ENCODE results near the gene ITPK1. TPM values are rescaled to one million over a fixed set of nuclear protein-coding genes. Genes with fewer than 3 reads are reported as not detected.

ITPK1 gene
- total RNA-seq, 4 donors from 2014 or later: 64.8 to 235 (median 128) TPM

- H3K9me3 ChIP-seq: no peaks in the 10 kb centered on the region
- WGBS, 2 donors (ENCODE audit: low coverage in 1 of 2): 78% methylated on average over 9 of the region's 9 CpGs; no CpG with 5 or more reads in 1 of the 2 donors
- in situ Hi-C loops (cut with MboI; ENCODE audit: low pct_ligation_motif_present in 1 of 4, low pct_unique_long_range_greater_than_20kb in 1 of 4, low sequenced_read_pairs in 3 of 4): no loop called here
- TF ChIP-seq POLR2AphosphoS5 (IDR thresholded peaks at IDR 0.05): no peak
- no peak for TF ChIP-seq POLR2A (IDR thresholded peaks at IDR 0.05)
- no peak for TF ChIP-seq EP300 (IDR thresholded peaks at IDR 0.05; ENCODE audit: low read depth)
- DNase-seq: no peak
- no peak overlapping the region for H3K4me3 ChIP-seq
- no peaks in the 10 kb centered on the region for H3K36me3 ChIP-seq
- no peaks in the 10 kb centered on the region for H3K4me1 ChIP-seq
- intact Hi-C loops (cut with DNase I; ENCODE audit: low total_unique reads): no loop called here
- no peak overlapping the region for H3K27ac ChIP-seq
- no peaks in the 10 kb centered on the region for H3K27me3 ChIP-seq
These were observed 177.4 kb downstream of the ITPK1 start for GRCh38 chr14:92938235-92938875.

GRCh38 chr14:92937051-92937937 is 178.4 kb downstream of the ITPK1 start:
- WGBS, 2 donors (ENCODE audit: low coverage in 1 of 2): 60 to 79% methylated on average over 2 to 16 of the region's 16 CpGs
- Histone ChIP-seq H3K27me3 (no peaks in the 10 kb centered on the region), H3K4me3 (no peak overlapping the region), H3K36me3 (no peaks in the 10 kb centered on the region), H3K9me3 (no peaks in the 10 kb centered on the region), H3K4me1 (no peaks in the 10 kb centered on the region), H3K27ac (no peak overlapping the region)
- TF ChIP-seq CTCF (IDR thresholded peaks at IDR 0.05): no peak
- intact Hi-C loops (cut with DNase I; ENCODE audit: low total_unique reads): no loop called here
- DNase-seq: peak; percentile 36
- in situ Hi-C loops (cut with MboI; ENCODE audit: low pct_ligation_motif_present in 1 of 4, low pct_unique_long_range_greater_than_20kb in 1 of 4, low sequenced_read_pairs in 3 of 4): no loop called here

- Histone ChIP-seq H3K4me3 (no peak overlapping the region), H3K9me3 (no peaks in the 10 kb centered on the region), H3K27me3 (no peaks in the 10 kb centered on the region), H3K4me1 (no peaks in the 10 kb centered on the region), H3K36me3 (no peaks in the 10 kb centered on the region), H3K27ac (no peak overlapping the region)
- intact Hi-C loops (cut with DNase I; ENCODE audit: low total_unique reads): no loop called here
- DNase-seq: no peak
- 80 to 88% methylated on average over 1 to 8 of the region's 11 CpGs for WGBS, 2 donors (ENCODE audit: low coverage in 1 of 2)
- TF ChIP-seq EP300 (IDR thresholded peaks at IDR 0.05; ENCODE audit: low read depth) (no peak), CTCF (IDR thresholded peaks at IDR 0.05) (no peak), POLR2AphosphoS5 (IDR thresholded peaks at IDR 0.05) (no peak)
- in situ Hi-C loops (cut with MboI; ENCODE audit: low pct_ligation_motif_present in 1 of 4, low pct_unique_long_range_greater_than_20kb in 1 of 4, low sequenced_read_pairs in 3 of 4): no loop called here
These were observed 179.6 kb downstream of the ITPK1 start for GRCh38 chr14:92936085-92936484.

GRCh38 chr14:92935446-92935845 is 180.3 kb downstream of the ITPK1 start:
- no peaks in the 10 kb centered on the region for H3K9me3 ChIP-seq
- no peaks in the 10 kb centered on the region for H3K36me3 ChIP-seq
- intact Hi-C loops (cut with DNase I; ENCODE audit: low total_unique reads): no loop called here
- H3K4me3 ChIP-seq: no peak overlapping the region
- in situ Hi-C loops (cut with MboI; ENCODE audit: low pct_ligation_motif_present in 1 of 4, low pct_unique_long_range_greater_than_20kb in 1 of 4, low sequenced_read_pairs in 3 of 4): no loop called here
- no peaks in the 10 kb centered on the region for H3K4me1 ChIP-seq
- H3K27ac ChIP-seq: no peak overlapping the region
- TF ChIP-seq POLR2AphosphoS5 (IDR thresholded peaks at IDR 0.05) (no peak), CTCF (IDR thresholded peaks at IDR 0.05) (no peak), POLR2A (IDR thresholded peaks at IDR 0.05) (no peak), EP300 (IDR thresholded peaks at IDR 0.05; ENCODE audit: low read depth) (no peak)
- no peak for DNase-seq
- WGBS, 2 donors (ENCODE audit: low coverage in 1 of 2): 90 to 91% methylated on average over 2 to 11 of the region's 11 CpGs
- no peaks in the 10 kb centered on the region for H3K27me3 ChIP-seq

Data from transverse colon (tissue), 4 donors.